Smooth muscle cell (in vitro differentiated cells): ENCODE measurements around the gene RPL38. TPM values are rescaled to one million over a fixed set of nuclear protein-coding genes. Genes with fewer than 3 reads are reported as not detected.

Experiments
- DNase-seq: peaks from one replicate; lab custom pipeline; 2025; ENCODE audit not compliant: unreplicated experiment; lab: John Stamatoyannopoulos, UW
- H2AFZ ChIP-seq: fragments of 200-600 bp; sonication (generic); 2 replicates; pipeline ENCODE4 v1.6.0; 2016; ENCODE audit warnings: antibody characterized with exemption, low read depth, mild to moderate bottlenecking
- H3F3A ChIP-seq: fragments of 200-600 bp; sonication (generic); 2 replicates; pipeline ENCODE4 v1.6.0; 2017; ENCODE audit warnings: antibody characterized with exemption, low read depth
- H3K27ac ChIP-seq: fragments of 200-600 bp; sonication (generic); 2 replicates; pipeline ENCODE4 v1.5.1; 2016; ENCODE audit warnings: low read depth, mild to moderate bottlenecking
- H3K27me3 ChIP-seq: fragments of 200-600 bp; sonication (generic); 2 replicates; pipeline ENCODE4 v1.6.1; 2016; ENCODE audit warnings: low read depth, mild to moderate bottlenecking
- H3K36me3 ChIP-seq: fragments of 200-600 bp; sonication (generic); 2 replicates; pipeline ENCODE4 v1.5.1; 2016; ENCODE audit warnings: low read depth
- H3K4me1 ChIP-seq: fragments of 200-600 bp; sonication (generic); 2 replicates; pipeline ENCODE4 v1.5.1; 2016; ENCODE audit warnings: low read depth
- H3K4me2 ChIP-seq: fragments of 200-600 bp; sonication (generic); 2 replicates; pipeline ENCODE4 v1.6.0; 2016; ENCODE audit warnings: mild to moderate bottlenecking
- H3K4me3 ChIP-seq: fragments of 200-600 bp; sonication (generic); 2 replicates; pipeline ENCODE4 v1.5.1; 2016; ENCODE audit warnings: mild to moderate bottlenecking
- H3K79me2 ChIP-seq: fragments of 200-600 bp; sonication (generic); 2 replicates; pipeline ENCODE4 v1.6.0; 2016; ENCODE audit warnings: low read depth, mild to moderate bottlenecking
- H3K9ac ChIP-seq: fragments of 200-600 bp; sonication (generic); 2 replicates; pipeline ENCODE4 v1.6.0; 2016; ENCODE audit warnings: low read depth
- H3K9me3 ChIP-seq: fragments of 200-600 bp; sonication (generic); replicated peaks from 2 replicates; pipeline ENCODE4 v1.5.1; 2016; ENCODE audit warnings: low read depth
- H4K20me1 ChIP-seq: fragments of 200-600 bp; sonication (generic); 2 replicates; pipeline ENCODE4 v1.6.0; 2016; ENCODE audit warnings: low read depth
- CTCF ChIP-seq: fragments of 200-600 bp; sonication (generic); IDR thresholded peaks from 2 replicates; pipeline ENCODE4 v1.5.1; 2017; ENCODE audit warnings: borderline replicate concordance, mild to moderate bottlenecking, antibody characterized with exemption; ENCODE audit not compliant: insufficient read depth, poor library complexity, severe bottlenecking
- WGBS: methylation state at CpG from one replicate; pipeline ENCODE4 v1.1.7; 2016; ENCODE audit warnings: low lambda C conversion rate; 5-methylcytosine and 5-hydroxymethylcytosine counted together
- polyA plus RNA-seq: library from polyadenylated mRNA; unstranded; fragments of >200 nt; fragmentation: Nextera tagmentation; extraction: Ambion mirVana; gene quantifications from 2 replicates; pipeline ENCODE4 v1.2.1, GENCODE V29; 2016
- total RNA-seq: library from RNA; depleted of rRNA; stranded (reverse); fragments of >200 nt; gene quantifications from 2 replicates; pipeline ENCODE4 v1.2.3, GENCODE V29; 2014

RPL38 gene
- total and polyA plus RNA-seq, 2 experiments from 2014 or later: 449 to 889 TPM

GRCh38 chr17:74206332-74206818, 2.9 kb downstream of the RPL38 start:
- Histone ChIP-seq H3K4me1 (peaks cover 26% of the 10 kb centered on the region), H4K20me1 (peaks cover 77% of the 10 kb centered on the region), H3K36me3 (peaks cover 4% of the 10 kb centered on the region), H3K4me3 (no peak overlapping the region), H3K9me3 (no peaks in the 10 kb centered on the region), H3K9ac (no peak overlapping the region), H3K4me2 (no peak overlapping the region), H3K27me3 (no peaks in the 10 kb centered on the region), H2AFZ (no peak overlapping the region), H3K79me2 (peaks cover 35% of the 10 kb centered on the region), H3K27ac (no peak overlapping the region), H3F3A (peaks cover 13% of the 10 kb centered on the region)
- 95% methylated on average over 5 of the region's 5 CpGs for WGBS
- no peak for TF ChIP-seq CTCF
- no peak for DNase-seq

- Histone ChIP-seq H3K27ac (peak overlapping the region; percentile 71), H3K27me3 (no peaks in the 10 kb centered on the region), H3K4me2 (peak overlapping the region; percentile 96), H3K79me2 (peaks cover 17% of the 10 kb centered on the region), H3K9ac (peak overlapping the region; percentile 38), H3K4me1 (peaks cover 31% of the 10 kb centered on the region), H2AFZ (no peak overlapping the region), H3K9me3 (no peaks in the 10 kb centered on the region), H3F3A (peaks cover 26% of the 10 kb centered on the region), H3K4me3 (no peak overlapping the region), H3K36me3 (peaks cover 2% of the 10 kb centered on the region), H4K20me1 (peaks cover 71% of the 10 kb centered on the region)
- WGBS: 43% methylated on average over 18 of the region's 18 CpGs
- DNase-seq: peak; percentile 26
- peak; percentile 93 for TF ChIP-seq CTCF
Measured at GRCh38 chr17:74210191-74211140, 7.0 kb downstream of the RPL38 start.

GRCh38 chr17:74211141-74211911, 7.8 kb downstream of the RPL38 start:
- Histone ChIP-seq H3K27ac (peak overlapping the region; percentile 71), H3K79me2 (peaks cover 8% of the 10 kb centered on the region), H3K4me2 (peak overlapping the region; percentile 96), H3K4me3 (peak overlapping the region; percentile 67), H3K36me3 (no peaks in the 10 kb centered on the region), H3K27me3 (no peaks in the 10 kb centered on the region), H4K20me1 (peaks cover 63% of the 10 kb centered on the region), H3K9ac (no peak overlapping the region), H3K9me3 (no peaks in the 10 kb centered on the region), H3K4me1 (peaks cover 27% of the 10 kb centered on the region), H3F3A (peaks cover 26% of the 10 kb centered on the region), H2AFZ (no peak overlapping the region)
- no peak for DNase-seq
- no peak for TF ChIP-seq CTCF
- WGBS: 38% methylated on average over 14 of the region's 14 CpGs
